Keratinocyte (primary cell): ENCODE results near the gene HDAC9.

Source experiments
- CTCF ChIP-seq, 3 experiments: IDR thresholded peaks in 1 of 3; conservative IDR thresholded peaks in 1 of 3; optimal IDR thresholded peaks in 1 of 3; 2 replicates in 2 of 3; 3 replicates in 1 of 3; pipeline versions ENCODE3 to v1.5.1; 2011; ENCODE audit warnings: low read length in 3 of 3, mild to moderate bottlenecking in 3 of 3, moderate library complexity in 2 of 3, control low read depth in 1 of 3, inconsistent platforms in 1 of 3; ENCODE audit not compliant: insufficient read depth in 2 of 3; ENCODE audit errors: extremely low read depth in 1 of 3
- EZH2 ChIP-seq: IDR thresholded peaks from one replicate; pipeline ENCODE4 v1.6.1; 2012; ENCODE audit warnings: inconsistent platforms, mild to moderate bottlenecking, low read length, moderate library complexity

- TF ChIP-seq CTCF (optimal IDR thresholded peaks at IDR 0.05 in 1 of 3, IDR thresholded peaks at IDR 0.05 in 1 of 3, conservative IDR thresholded peaks at IDR 0.05 in 1 of 3; ENCODE audit: extremely low read depth in 1 of 3, insufficient read depth in 2 of 3, low read length in 3 of 3) (no peak), EZH2 (no peak)
Observed at GRCh38 chr7:18472161-18472483, 23.4 kb upstream of the HDAC9 start.
